HUES6 (cell line): ENCODE data around the gene SLAMF9.
"Not testable (repeated sequence)": the region's sequence is repeated elsewhere in the genome, so short reads cannot be mapped to it uniquely, and the experiment has no call there.

Experiments
- H3K27ac ChIP-seq: 2 replicates; pipeline ENCODE4 v1.7.0; 2013; ENCODE audit warnings: low read depth, mild to moderate bottlenecking, low read length, inconsistent platforms
- H3K27me3 ChIP-seq: 2 replicates; pipeline ENCODE4 v1.6.1; 2013; ENCODE audit warnings: low read length; ENCODE audit not compliant: control insufficient read depth, insufficient read depth
- H3K36me3 ChIP-seq: 2 replicates; pipeline ENCODE4 v1.6.1; 2013; ENCODE audit warnings: low read length; ENCODE audit not compliant: control insufficient read depth, insufficient read depth
- H3K4me1 ChIP-seq: 2 replicates; pipeline ENCODE4 v1.6.1; 2013; ENCODE audit warnings: low read length; ENCODE audit not compliant: control insufficient read depth, insufficient read depth
- H3K4me3 ChIP-seq: 2 replicates; pipeline ENCODE4 v1.5.1; 2013; ENCODE audit warnings: low read depth, low read length
- H3K9ac ChIP-seq: one replicate; pipeline ENCODE4 v1.6.1; 2013; ENCODE audit warnings: mild to moderate bottlenecking, low read length
- H3K9me3 ChIP-seq: 2 replicates; pipeline ENCODE4 v1.6.1; 2013; ENCODE audit warnings: low read depth, low read length; ENCODE audit not compliant: control insufficient read depth, insufficient read depth

Gene SLAMF9

DNA sequence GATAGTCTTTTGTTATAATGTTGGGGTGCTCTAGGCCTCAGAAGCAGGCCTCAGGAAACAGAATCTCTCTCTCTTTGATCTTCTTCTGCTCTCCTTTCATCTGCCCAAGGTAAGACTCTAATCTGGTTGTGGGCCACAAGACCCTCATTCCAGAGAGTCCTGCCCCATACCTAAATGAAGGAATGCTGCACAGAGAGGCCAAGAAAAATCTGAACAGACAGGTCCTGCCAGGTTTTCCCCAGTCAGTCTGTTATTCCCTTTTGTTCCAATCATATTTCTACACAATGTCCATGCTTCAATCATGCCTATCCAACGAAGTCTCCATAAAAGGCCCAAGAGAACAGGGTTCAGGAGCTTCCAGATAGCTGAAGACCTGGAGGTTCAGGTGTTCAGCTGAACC is 47.1 kb downstream of the SLAMF9 start:
- H3K4me3 ChIP-seq = no peak overlapping the region
- H3K36me3 ChIP-seq = no peaks in the 10 kb centered on the region

DNA sequence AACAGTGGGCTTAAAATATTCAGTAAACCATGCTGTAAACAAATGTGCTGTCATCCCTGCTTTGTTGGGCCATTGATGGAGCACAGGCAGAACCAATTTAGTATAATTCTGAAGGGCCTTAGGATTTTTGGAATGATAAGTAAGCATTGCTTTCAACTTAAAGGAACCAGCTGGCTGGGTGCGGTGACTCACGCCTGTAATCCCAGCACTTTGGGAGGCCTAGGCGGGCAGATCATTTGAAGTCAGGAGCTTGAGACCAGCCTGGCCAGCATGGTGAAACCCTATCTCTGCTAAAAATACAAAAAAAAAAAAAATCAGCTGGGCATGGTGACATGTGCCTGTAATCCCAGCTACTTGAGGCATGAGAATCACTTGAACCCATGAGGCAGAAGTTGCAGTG is 50.0 kb downstream of the SLAMF9 start:
- H3K27ac ChIP-seq, H3K36me3 ChIP-seq, H3K4me3 ChIP-seq, H3K9ac ChIP-seq, H3K9me3 ChIP-seq: not testable (repeated sequence)
- Histone ChIP-seq H3K27me3 (peaks cover 10% of the 10 kb centered on the region), H3K4me1 (peaks cover 22% of the 10 kb centered on the region)

More for the DNA sequence above, 47.1 kb downstream of the SLAMF9 start:
- H3K9ac ChIP-seq = no peak overlapping the region
- no peak overlapping the region for H3K27ac ChIP-seq
- H3K27me3 ChIP-seq = no peaks in the 10 kb centered on the region
- peaks cover 34% of the 10 kb centered on the region for H3K4me1 ChIP-seq
- peaks cover 6% of the 10 kb centered on the region; the same call in 1 of the 2 replicates for H3K9me3 ChIP-seq

DNA sequence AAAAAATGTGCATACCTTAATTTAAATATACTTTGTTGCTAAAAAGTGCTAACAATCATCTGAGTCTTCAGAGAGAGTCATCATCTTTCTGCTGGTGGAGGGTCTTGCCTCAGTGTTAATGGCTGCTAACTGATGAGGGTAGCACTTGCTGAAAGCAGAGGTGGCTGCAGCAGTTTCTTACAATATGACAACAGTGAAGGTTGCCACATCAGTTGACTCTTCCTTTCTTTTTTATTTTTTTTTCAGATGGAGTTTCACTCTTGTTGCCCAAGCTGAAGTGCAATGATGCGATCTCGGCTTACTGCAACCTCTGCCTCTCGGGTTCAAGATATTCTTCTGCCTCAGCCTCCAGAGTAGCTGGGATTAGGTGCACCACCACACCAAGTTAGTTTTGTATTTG is 51.5 kb downstream of the SLAMF9 start:
- Histone ChIP-seq H3K27me3 (peaks cover 10% of the 10 kb centered on the region), H3K4me3 (no peak overlapping the region), H3K4me1 (peaks cover 15% of the 10 kb centered on the region), H3K9me3 (peaks cover 6% of the 10 kb centered on the region; the same call in 1 of the 2 replicates), H3K27ac (no peak overlapping the region), H3K9ac (no peak overlapping the region), H3K36me3 (no peaks in the 10 kb centered on the region)
